H9 (cell line): Measurements from ENCODE around the gene FGF11. TPM values are rescaled to one million over a fixed set of nuclear protein-coding genes. Genes with fewer than 3 reads are reported as not detected.
A peak's percentile ranks its signal among the peaks of the same experiment; 100 is the strongest.

Experiments used
- DNase-seq: peaks from one replicate; pipeline ENCODE4 v3.0.0-alpha.2; 2017
- H2AFZ ChIP-seq: one replicate; pipeline ENCODE4 v1.6.1; 2013; ENCODE audit warnings: mild to moderate bottlenecking, low read length, control low read depth, moderate library complexity
- H2AK5ac ChIP-seq: 2 replicates; pipeline ENCODE4 v1.6.1; 2013; ENCODE audit warnings: low read length, control low read depth, mixed read lengths; ENCODE audit not compliant: insufficient read length
- H2BK120ac ChIP-seq: one replicate; pipeline ENCODE4 v1.6.1; 2013; ENCODE audit warnings: low read depth, mild to moderate bottlenecking, low read length, control low read depth, inconsistent platforms; ENCODE audit not compliant: poor library complexity, severe bottlenecking
- H2BK12ac ChIP-seq: 2 replicates; pipeline ENCODE4 v1.6.1; 2013; ENCODE audit warnings: low read length, control low read depth, mixed read lengths, low read depth; ENCODE audit not compliant: insufficient read length
- H2BK15ac ChIP-seq: 2 replicates; pipeline ENCODE4 v1.6.1; 2013; ENCODE audit warnings: low read depth, low read length, control low read depth
- H2BK20ac ChIP-seq: one replicate; pipeline ENCODE4 v1.6.1; 2013; ENCODE audit warnings: low read depth, mild to moderate bottlenecking, low read length, control low read depth, inconsistent platforms; ENCODE audit not compliant: poor library complexity, severe bottlenecking
- H2BK5ac ChIP-seq: 2 replicates; pipeline ENCODE4 v1.6.1; 2013; ENCODE audit warnings: low read length, control low read depth, mixed read lengths; ENCODE audit not compliant: insufficient read length
- H3K14ac ChIP-seq: 2 replicates; pipeline ENCODE4 v1.6.1; 2013; ENCODE audit warnings: low read length, control low read depth; ENCODE audit not compliant: insufficient read depth
- H3K18ac ChIP-seq: 2 replicates; pipeline ENCODE4 v1.6.1; 2013; ENCODE audit warnings: low read depth, mild to moderate bottlenecking, mixed read lengths, low read length, control low read depth; ENCODE audit not compliant: insufficient read length
- H3K23ac ChIP-seq: 2 replicates; pipeline ENCODE4 v1.6.1; 2013; ENCODE audit warnings: low read length, control low read depth, mixed read lengths, low read depth; ENCODE audit not compliant: insufficient read length
- H3K23me2 ChIP-seq: 2 replicates; pipeline ENCODE4 v1.6.1; 2013; ENCODE audit warnings: low read depth, mild to moderate bottlenecking, mixed read lengths, low read length, control low read depth; ENCODE audit not compliant: insufficient read length, poor library complexity, severe bottlenecking
- H3K27ac ChIP-seq: 2 replicates; pipeline ENCODE4 v1.5.1; 2013; ENCODE audit warnings: low read length, control low read depth, mixed read lengths, low read depth; ENCODE audit not compliant: insufficient read length
- H3K27me3 ChIP-seq: 2 replicates; pipeline ENCODE4 v1.6.1; 2013; ENCODE audit warnings: low read length, control low read depth, inconsistent platforms; ENCODE audit not compliant: insufficient read depth
- H3K4ac ChIP-seq: 2 replicates; pipeline ENCODE4 v1.6.1; 2013; ENCODE audit warnings: low read depth, mild to moderate bottlenecking, control low read depth, inconsistent platforms, low read length, moderate library complexity
- H3K4me1 ChIP-seq: 2 replicates; pipeline ENCODE4 v1.6.1; 2013; ENCODE audit warnings: low read length, control low read depth, inconsistent platforms; ENCODE audit not compliant: insufficient read depth
- H3K4me2 ChIP-seq: 2 replicates; pipeline ENCODE4 v1.6.1; 2013; ENCODE audit warnings: low read length, control low read depth, mixed read lengths; ENCODE audit not compliant: insufficient read length, insufficient read depth
- H3K56ac ChIP-seq: 2 replicates; pipeline ENCODE4 v1.6.1; 2013; ENCODE audit warnings: low read depth, mild to moderate bottlenecking, mixed read lengths, low read length, control low read depth; ENCODE audit not compliant: insufficient read length
- H3K79me1 ChIP-seq: 2 replicates; pipeline ENCODE4 v1.6.1; 2013; ENCODE audit warnings: low read depth, mild to moderate bottlenecking, moderate library complexity, low read length, control low read depth, inconsistent platforms; ENCODE audit not compliant: insufficient read depth, poor library complexity, severe bottlenecking
- H3K79me2 ChIP-seq: 2 replicates; pipeline ENCODE4 v1.6.1; 2013; ENCODE audit warnings: low read length, control low read depth, inconsistent platforms; ENCODE audit not compliant: insufficient read depth
- H3K9ac ChIP-seq: 2 replicates; pipeline ENCODE4 v1.6.1; 2013; ENCODE audit warnings: low read length, control low read depth, mixed read lengths; ENCODE audit not compliant: insufficient read length; ENCODE audit errors: extremely low read depth
- H3K9me3 ChIP-seq: one replicate; pipeline ENCODE4 v1.6.1; 2013; ENCODE audit warnings: low read depth, low read length, inconsistent platforms; ENCODE audit not compliant: control insufficient read depth
- H3T11ph ChIP-seq: one replicate; pipeline ENCODE4 v1.6.1; 2013; ENCODE audit warnings: mild to moderate bottlenecking, low read length, control low read depth, inconsistent platforms
- H4K20me1 ChIP-seq: one replicate; pipeline ENCODE4 v1.6.1; 2013; ENCODE audit not compliant: control insufficient read depth, insufficient read length, insufficient read depth
- H4K5ac ChIP-seq: 2 replicates; pipeline ENCODE4 v1.6.1; 2013; ENCODE audit warnings: low read depth, mild to moderate bottlenecking, mixed read lengths, low read length, control low read depth; ENCODE audit not compliant: insufficient read length
- H4K8ac ChIP-seq: replicated peaks from 2 replicates; pipeline ENCODE4 v1.6.1; 2013; ENCODE audit warnings: low read length, control low read depth, mixed read lengths, low read depth; ENCODE audit not compliant: insufficient read length
- H4K91ac ChIP-seq: 2 replicates; pipeline ENCODE4 v1.6.1; 2013; ENCODE audit warnings: low read depth, mild to moderate bottlenecking, moderate library complexity, mixed read lengths, low read length, control low read depth; ENCODE audit not compliant: insufficient read length
- H3K27ac Mint-ChIP-seq, 3 experiments: 2 replicates in 2 of 3; 3 replicates in 1 of 3; pipeline ENCODE4 v1.8.0; 2020 to 2021; ENCODE audit warnings: mixed read lengths in 3 of 3, mild to moderate bottlenecking in 1 of 3, moderate library complexity in 1 of 3
- H3K27me3 Mint-ChIP-seq: 2 replicates; pipeline ENCODE4 v1.8.0; 2021; ENCODE audit warnings: low read depth, mild to moderate bottlenecking, moderate library complexity, mixed read lengths
- H3K36me3 Mint-ChIP-seq, 3 experiments: 2 replicates in 2 of 3; 3 replicates in 1 of 3; pipeline ENCODE4 v1.8.0; 2020 to 2021; ENCODE audit warnings: low read depth in 3 of 3, mixed read lengths in 3 of 3; ENCODE audit not compliant: insufficient read depth in 1 of 3
- H3K4me1 Mint-ChIP-seq, 2 experiments: 2 replicates each; pipeline ENCODE4 v1.8.0; 2020; ENCODE audit warnings: mixed read lengths in 2 of 2
- H3K4me3 Mint-ChIP-seq, 2 experiments: 2 replicates in 1 of 2; 3 replicates in 1 of 2; pipeline ENCODE4 v1.8.0; 2020 to 2021; ENCODE audit warnings: mild to moderate bottlenecking in 2 of 2, mixed read lengths in 2 of 2, moderate library complexity in 1 of 2
- H3K9me3 Mint-ChIP-seq, 2 experiments: 2 replicates in 1 of 2; 3 replicates in 1 of 2; pipeline ENCODE4 v1.8.0; 2020; ENCODE audit warnings: mild to moderate bottlenecking in 2 of 2, mixed read lengths in 2 of 2, moderate library complexity in 1 of 2
- CTCF ChIP-seq: fragments of 200-600 bp; sonication (generic); conservative IDR thresholded peaks from 3 replicates; pipeline ENCODE4 v1.8.0; 2021; ENCODE audit warnings: antibody characterized with exemption, mild to moderate bottlenecking
- WGBS: extraction: QIAGEN DNeasy Blood & Tissue Kit; methylation state at CpG from one replicate; pipeline ENCODE4 v1.1.7; 2013; ENCODE audit warnings: missing lambda C conversion rate, low lambda C conversion rate, mixed read lengths; ENCODE audit not compliant: insufficient read length; ENCODE audit errors: extremely low coverage; 5-methylcytosine and 5-hydroxymethylcytosine counted together
- total RNA-seq: library from RNA; stranded (reverse); gene quantifications from 2 replicates; pipeline ENCODE4 v1.2.1, GENCODE V29; 2021

FGF11 gene
- total RNA-seq, 1 experiment from 2014 or later, result 15.2 TPM

- peak overlapping the region; percentile 40 for H3K9ac ChIP-seq
- Mint-ChIP-seq H3K27me3 (no peaks in the 10 kb centered on the region), H3K9me3 (peaks cover 0 to 2% of the 10 kb centered on the region in 2 experiments; a peak in 1 of 5 replicates), H3K4me3 (peak overlapping the region; percentile 84 to 96), H3K27ac (peak overlapping the region in 2 of 3 experiments; percentile 73 to 95; a peak in 4 of 7 replicates), H3K36me3 (peaks cover 19 to 30% (median 22%) of the 10 kb centered on the region in 3 experiments), H3K4me1 (peaks cover 26 to 34% of the 10 kb centered on the region in 2 experiments)
- H3K9me3 ChIP-seq, result no peaks in the 10 kb centered on the region
- H3K23ac ChIP-seq, result no peak overlapping the region
- no peak overlapping the region for H3K56ac ChIP-seq
- no peak overlapping the region for H4K8ac ChIP-seq
- H3K79me2 ChIP-seq, result no peaks in the 10 kb centered on the region
- H2BK20ac ChIP-seq, result no peak overlapping the region
- H3K27me3 ChIP-seq, result no peaks in the 10 kb centered on the region
- H3K14ac ChIP-seq, result peak overlapping the region; percentile 71; the same call in 1 of the 2 replicates
- no peak overlapping the region for H2AFZ ChIP-seq
- no peak overlapping the region for H2BK5ac ChIP-seq
- no peak overlapping the region for H2BK15ac ChIP-seq
- no peak overlapping the region for H2AK5ac ChIP-seq
- H3K18ac ChIP-seq, result no peak overlapping the region
- peak overlapping the region; percentile 78 for H3K4me2 ChIP-seq
- H2BK12ac ChIP-seq, result no peak overlapping the region
- no peaks in the 10 kb centered on the region for H3K79me1 ChIP-seq
- no peaks in the 10 kb centered on the region; the same call in 1 of the 2 replicates for H3K4me1 ChIP-seq
- H3T11ph ChIP-seq, result no peak overlapping the region
- no peak overlapping the region for H3K27ac ChIP-seq
- no CpG with 5 or more reads among the region's 38 CpGs for WGBS
- DNase-seq, result no peak
- no peak overlapping the region for H3K4ac ChIP-seq
- no peak overlapping the region for H2BK120ac ChIP-seq
- no peak overlapping the region for H4K5ac ChIP-seq
- H3K23me2 ChIP-seq, result peaks cover 5% of the 10 kb centered on the region
- no peak for TF ChIP-seq CTCF
- H4K91ac ChIP-seq, result no peak overlapping the region
- H4K20me1 ChIP-seq, result no peaks in the 10 kb centered on the region
Measured at GRCh38 chr17:7405350-7406234, 33.7 kb upstream of the FGF11 start.
